Measurements from ENCODE around the gene MAEA.

GRCh38 chr4:1367230-1367935 is 77.7 kb downstream of the MAEA start:
- TF ChIP-seq CTCF (IDR thresholded peaks at IDR 0.05): no peak
- TF ChIP-seq POLR2A (IDR thresholded peaks at IDR 0.05): no peak
